ENCODE measurements around the gene EVL.
"Not testable (repeated sequence)": the region's sequence is repeated elsewhere in the genome, so short reads cannot be mapped to it uniquely, and the experiment has no call there.

EVL gene, protein sequence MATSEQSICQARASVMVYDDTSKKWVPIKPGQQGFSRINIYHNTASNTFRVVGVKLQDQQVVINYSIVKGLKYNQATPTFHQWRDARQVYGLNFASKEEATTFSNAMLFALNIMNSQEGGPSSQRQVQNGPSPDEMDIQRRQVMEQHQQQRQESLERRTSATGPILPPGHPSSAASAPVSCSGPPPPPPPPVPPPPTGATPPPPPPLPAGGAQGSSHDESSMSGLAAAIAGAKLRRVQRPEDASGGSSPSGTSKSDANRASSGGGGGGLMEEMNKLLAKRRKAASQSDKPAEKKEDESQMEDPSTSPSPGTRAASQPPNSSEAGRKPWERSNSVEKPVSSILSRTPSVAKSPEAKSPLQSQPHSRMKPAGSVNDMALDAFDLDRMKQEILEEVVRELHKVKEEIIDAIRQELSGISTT

DNA sequence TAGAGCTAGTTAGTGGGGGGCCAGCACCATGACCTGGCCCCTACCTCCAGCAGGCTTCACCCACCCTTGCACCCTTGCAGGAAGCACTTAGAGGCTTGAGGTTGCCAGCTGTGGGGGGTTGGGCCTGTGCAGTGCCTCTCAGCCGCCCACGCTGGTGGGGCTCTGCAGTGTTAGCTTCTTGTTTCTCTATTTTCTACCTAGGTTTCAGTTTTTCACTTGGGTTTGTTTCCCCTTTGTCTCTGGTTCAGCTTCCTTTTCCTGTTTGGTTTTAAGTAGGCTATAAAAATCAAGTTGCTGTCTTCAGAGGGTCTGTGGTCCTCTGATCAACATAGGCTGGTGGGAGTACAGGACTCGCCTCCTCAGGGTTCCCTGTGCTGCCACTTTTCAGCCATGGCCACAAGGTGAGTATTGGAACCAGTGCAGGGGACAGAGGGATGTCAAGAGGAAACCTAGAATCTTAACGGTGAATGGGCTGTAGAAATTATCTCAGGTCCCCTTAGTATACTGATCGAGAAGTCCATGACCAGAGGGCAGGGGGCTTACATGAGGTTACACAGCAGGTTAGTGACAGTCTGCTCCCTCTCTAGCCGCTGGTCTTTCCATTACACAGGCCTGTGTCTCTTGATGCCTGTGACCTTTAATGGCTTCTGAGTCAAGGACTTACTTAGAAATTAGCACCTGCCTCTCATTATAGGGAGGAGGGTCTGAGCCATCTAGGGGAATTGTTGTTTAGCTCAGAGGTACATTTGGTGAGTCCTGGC is at the start of gene EVL:
Gene EVL (plus strand): TSS at position 312 of the 761 bp plus-strand sequence. CDS start 79 bp downstream, at position 391.
- DNase-seq, result peak; percentile 90

DNA sequence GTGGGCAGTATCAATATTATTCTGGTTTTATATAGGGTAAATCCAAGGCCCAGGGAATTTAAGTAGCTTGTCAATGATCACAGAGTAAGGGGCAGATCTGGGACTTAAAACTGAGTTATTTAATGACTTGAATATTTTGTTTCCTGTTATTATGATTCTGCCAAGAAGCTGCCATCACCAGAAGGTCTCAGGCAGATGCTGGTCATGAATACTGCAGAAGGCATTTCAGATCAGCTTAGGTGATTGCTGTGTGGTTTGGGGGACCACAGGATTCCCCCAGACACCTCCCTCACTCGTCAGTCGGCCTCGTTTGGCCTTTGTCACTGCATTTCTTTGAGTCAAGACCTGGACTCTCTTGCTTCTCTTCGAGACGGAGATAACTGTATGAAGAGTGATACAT is 47.7 kb upstream of the EVL start:
- DNase-seq, result no peak

DNA sequence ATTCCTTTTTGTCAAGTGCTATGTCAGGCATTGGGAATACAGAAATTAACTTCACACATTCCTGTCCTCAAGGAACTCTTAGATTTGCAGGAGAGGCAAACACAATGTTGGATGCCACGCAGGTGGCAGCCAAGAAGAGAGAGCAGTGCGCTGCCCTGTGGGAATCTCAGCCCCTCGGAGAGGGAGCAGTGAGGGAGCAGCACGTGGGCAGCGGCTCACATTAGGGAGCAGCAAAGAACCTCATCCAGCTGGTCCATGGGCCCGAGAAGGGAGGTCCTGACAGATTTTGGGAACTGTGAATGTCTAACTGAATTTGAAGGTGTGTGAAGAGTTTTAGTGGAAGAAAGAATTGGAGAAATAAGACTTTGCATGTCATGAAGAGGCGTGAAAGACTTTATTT is 47.2 kb upstream of the EVL start:
- DNase-seq, result no peak

DNA sequence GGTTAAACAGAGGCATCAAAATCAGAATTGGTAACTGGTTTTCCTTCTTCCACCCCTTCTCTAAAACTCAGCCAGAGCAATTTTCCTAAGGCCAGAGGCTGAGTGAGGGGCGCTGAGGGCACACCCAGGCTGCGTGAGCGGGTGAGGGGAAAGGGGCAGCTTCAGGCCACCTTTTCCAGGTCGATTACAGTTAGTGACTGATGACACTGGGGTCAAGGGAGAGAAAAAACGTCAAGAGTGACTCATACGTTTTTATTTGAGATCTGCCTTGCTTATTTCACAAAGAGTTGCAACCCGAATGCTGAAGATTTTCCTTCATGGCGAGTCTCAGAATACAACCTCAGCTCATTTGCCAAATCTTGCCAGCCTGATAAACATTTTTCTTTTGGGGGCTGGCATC is 46.7 kb upstream of the EVL start:
- DNase-seq, result no peak

DNA sequence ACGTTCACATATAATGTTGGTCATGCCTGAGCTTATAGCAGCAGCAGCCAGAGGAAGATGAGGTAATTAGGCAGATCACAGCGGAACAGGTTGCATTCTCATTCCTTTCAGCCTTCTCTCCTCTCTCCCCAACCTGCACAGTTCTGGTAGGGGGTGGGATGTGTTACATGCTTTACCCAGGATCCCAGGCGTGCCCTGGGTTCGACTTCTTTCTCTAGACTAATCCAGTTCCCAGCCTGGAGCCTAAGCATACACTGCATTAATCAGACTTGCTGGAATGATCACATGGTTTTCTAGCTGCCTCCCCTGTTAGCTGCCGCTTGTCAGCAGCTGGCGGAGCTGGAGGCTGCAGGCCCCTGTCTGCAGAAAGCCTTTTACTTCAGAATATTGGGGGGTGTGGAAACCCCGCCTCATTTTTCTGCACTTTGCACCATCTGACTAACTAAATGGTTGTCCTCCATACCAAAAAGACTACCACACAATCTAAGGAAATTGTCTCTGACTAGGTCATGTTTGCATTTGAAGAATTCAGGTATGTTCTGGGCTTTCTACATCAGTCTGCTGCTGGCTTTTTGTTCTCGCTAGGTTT is 46.0 kb upstream of the EVL start:
- no peak for DNase-seq

DNA sequence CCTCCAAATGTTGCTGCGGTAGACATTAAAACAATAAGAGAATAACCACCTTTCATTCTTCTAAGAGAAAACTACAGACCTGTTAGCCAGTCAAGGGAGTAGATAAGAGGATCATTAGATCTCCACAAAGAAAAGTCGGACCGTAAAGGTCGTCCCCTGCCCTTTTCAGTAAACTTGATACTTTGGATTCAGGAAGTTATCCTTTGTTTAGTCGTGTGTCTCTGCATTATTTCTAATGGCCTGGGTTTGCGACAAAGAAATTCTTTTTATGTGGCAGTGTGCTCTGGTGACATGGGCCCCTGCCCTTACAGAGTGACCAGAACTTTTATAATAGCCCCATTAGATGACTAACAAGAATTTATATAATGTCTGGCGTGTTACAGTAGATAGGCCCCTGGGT is 44.6 kb upstream of the EVL start:
- no peak for DNase-seq

DNA sequence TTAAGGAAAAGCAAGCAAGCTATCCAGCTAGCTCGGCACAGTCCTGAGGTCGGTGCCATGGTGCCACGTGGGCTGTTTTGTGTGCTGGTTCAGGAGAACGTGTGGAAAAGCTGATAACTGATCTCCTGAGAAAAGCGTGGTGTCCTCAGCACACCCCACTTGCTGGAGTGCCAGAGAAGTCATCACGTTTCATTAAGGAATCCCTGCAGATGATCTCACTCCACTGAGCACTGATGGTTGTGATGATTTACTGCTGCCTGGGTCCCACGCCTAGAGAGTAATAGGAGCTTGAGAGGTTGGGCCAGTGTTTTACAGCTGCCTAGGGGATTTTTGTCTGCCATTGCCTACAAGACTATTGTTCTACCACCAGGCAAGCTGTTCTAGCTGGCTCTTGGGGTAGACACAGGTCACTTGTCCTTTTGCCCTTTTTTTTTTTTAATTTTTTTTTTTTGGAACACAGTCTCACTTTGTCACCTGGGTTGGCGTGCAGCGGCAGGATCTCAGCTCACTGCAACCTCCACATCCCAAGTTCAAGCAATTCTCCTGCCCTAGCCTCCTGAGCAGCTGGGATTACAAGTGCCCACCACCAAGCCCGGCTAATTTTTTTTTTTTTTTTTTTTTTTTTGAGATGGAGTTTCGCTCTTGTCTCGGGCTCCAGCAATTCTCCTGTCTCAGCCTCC is 42.3 kb upstream of the EVL start:
- DNase-seq, result no peak

DNA sequence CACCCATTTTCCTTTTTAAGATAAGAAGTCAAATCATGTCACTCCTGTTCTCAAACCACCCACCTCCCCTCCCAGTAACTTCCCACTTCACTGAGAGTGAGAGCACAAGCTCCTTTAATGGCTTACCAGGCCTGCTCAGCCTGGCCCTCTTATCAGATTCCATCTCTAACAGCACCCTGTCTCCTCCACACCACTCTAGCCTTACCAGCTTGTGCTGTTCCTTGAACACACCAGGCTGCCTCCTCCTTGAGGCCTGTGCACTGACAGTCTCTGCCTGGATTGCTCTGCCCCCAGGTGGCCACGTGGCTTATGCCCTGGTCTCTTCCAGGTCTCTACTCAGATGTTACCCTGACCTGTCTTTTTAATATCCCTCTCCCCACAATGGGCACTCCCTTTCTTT is 40.1 kb upstream of the EVL start:
- DNase-seq, result peak; percentile 38

DNA sequence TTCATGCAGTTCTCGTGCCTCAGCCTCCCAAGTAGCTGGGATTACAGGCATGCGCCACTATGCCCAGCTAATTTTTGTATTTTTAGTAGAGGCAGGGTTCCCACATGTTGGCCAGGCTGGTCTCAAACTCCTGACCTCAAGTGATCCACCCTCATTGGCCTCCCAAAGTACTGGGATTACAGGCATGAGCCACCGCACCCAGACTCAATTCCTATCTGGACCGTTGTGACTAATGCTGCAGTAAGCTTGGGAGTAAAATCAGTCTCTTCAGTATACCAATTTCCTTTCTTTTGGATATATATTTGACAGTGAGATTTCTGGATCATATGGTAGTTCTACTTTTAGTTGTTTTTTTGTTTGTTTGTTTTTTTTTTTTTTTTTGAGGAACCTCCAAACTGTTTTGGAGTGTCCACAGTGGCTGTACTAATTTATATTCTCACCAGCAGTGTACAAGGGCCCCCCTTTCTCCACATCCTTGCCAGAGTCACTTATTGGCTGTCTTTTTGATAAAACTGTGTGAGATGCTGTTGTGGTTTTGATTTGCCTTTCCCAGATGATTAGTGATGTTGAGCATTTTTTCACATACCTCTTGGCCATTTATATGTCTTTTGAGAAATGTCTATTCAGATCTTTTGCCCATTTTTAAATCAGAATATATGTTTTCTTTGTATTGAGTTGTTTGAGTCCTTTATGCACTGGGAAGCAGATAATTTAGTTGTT is 37.3 kb upstream of the EVL start:
- DNase-seq, result no peak

DNA sequence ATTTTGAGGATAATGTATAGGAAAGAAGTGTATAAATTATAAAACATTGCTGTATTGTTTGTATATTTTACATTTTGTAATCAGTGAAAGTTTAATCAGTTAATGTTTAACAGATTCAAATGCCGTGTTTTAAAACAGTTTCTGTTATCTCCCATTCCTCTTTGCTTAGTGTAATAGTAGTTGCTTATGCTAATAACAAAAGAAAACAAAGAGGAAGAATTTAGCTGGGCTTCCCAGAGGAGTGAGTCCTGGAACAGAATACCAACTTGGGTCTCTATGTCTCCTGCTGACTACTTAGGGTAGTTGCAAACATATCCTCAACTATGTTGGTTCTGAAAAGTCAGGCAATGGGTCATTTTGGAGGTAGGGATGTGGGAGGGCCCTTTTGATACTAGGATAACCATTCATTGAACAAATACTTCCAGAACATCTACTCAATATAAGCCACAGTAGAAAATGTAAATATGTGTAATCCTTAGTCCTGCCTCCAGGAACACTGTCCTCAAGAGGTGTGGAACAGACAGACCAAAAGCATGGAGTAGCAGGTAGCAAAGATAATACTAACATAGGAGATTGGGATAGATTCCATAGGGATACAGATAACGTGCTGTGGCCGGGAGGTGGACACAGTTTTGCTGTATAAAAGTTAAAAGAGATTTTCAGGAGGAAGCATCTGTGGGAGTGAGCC is 36.1 kb upstream of the EVL start:
- DNase-seq, result no peak

DNA sequence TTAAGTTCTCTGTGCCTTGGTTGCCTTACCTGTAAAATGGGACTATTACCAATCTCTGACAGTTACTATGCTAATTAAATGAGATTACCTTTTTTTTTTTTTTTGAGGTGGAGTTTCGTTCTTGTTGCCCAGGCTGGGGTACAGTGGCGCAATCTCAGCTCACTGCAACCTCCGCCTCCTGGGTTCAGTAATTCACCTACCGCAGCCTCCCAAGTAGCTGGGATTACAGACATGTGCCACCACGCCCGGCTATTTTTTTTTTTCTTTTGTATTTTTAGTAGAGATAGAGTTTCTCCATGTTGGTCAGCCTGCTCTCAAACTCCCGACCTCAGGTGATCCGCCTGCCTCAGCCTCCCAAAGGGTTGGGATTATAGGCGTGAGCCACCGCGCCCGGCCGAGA is 35.2 kb upstream of the EVL start:
- DNase-seq, result not testable (repeated sequence)

DNA sequence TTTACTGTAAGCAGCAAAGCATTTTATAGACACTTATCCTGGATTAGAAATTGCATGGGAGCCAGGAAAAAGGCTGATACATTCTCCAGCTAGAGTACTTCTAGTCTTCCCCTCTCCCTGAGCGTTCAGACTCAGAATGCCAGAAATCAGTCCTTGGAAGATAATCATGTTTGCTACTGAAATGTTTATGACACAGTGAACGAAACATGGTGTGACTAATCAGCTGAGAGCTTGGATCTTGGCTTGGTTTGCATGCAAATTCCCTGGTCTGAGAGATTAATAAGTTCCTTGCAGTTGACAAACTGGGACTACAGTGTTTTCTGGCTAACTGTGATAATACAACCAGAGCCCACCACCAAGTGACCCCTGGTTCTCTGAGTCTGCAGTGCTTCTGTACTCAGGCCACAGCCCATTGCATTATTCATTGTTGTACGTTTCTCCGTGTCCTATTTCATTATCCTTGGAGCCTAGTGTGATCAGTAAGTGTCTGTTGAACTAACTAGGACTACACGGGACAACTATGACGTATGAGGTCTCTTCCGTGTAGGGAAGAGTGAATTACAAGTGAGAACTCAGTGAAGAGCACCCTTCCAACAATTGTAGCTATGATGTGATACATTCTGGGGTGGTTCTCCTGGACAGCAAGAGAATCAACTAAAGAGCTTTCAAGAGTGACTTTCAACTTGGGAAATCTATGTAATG is 34.6 kb upstream of the EVL start:
- DNase-seq, result no peak

DNA sequence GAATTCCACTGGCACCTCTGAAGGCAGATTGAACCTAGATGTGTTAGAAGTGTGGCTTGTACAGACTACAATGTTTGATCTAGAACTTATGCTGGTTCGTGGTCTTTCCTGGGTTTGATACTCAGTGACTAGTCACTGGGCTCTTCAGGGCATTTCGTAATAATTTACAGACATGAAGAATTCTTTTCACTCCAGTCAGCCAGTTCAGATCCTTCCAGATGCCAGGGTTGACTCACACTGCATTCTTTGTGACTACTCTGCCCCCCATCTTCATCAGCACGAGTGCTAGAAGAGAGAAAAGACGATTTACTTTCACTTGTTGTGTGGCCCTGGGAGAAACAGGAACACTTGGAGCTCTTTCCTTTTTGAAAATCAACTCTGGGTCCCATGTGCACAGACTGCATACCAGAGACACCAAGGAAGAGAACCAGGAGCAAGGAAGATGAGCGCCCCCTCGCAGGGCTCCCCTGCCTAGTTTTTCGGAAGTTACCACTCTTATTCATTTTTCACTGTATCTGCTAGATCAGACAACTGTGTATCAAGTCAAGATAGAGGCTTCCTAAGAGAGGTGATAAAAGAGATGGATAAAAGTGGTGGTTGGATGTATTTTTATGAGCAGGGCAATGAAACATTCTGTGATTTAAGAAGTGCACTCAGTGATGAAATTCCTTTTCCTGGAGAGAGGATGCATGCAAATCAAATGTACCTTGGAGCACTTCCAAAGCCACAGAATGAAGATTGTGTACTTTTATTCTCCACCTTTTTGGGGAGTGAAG is 33.5 kb upstream of the EVL start:
- DNase-seq, result no peak

DNA sequence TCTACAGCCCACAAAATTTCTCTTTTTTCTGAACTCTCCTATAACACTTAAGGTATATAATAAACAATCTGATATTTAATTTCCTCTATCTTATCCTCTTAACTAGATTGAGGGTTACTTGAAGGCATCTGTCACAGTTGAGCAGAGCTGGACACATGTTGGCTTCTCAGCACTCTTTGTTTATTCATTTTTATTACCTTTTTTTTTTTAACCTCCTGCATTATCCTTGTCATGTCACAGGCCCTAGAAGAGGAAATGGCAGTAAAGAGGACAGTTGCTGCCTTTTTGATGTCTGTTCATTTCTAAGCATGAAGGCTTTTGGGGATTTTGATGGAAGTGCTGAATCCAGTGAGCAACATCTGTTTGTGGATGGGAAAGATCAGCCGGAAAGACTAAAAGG is 32.5 kb upstream of the EVL start:
- DNase-seq, result no peak

DNA sequence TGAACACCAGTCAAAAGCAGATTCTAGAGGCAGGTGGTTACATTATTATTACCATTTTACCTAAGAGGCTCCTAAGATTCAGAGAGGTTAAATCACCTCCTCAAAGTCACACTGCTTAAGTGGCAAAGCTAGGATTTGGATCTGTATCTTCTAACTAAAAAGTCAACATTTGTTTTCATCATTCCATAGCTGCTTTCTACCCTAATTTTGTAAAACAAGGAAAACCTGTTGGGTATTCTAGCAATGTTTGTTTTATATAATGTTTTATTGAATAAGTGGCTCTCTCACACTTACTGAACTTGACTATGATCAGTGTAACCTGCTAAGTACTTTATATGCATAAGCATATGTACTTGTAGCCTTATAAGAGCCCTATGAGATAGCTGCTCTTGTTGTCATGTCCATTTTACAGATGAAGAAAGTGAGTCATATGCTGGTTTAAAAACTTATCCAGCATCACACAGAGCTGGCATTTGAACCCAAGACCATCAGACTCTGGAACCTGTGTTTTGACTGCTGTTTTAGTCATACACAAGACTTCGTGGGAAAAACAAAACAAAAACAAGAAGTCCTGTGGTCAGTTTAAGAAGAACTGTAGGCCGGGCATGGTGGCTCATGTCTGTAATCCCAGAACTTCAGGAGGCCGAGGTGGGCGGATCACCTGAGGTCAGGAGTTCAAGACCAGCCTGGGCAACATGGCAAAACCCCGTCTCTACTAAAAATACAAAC is 31.7 kb upstream of the EVL start:
- no peak for DNase-seq

DNA sequence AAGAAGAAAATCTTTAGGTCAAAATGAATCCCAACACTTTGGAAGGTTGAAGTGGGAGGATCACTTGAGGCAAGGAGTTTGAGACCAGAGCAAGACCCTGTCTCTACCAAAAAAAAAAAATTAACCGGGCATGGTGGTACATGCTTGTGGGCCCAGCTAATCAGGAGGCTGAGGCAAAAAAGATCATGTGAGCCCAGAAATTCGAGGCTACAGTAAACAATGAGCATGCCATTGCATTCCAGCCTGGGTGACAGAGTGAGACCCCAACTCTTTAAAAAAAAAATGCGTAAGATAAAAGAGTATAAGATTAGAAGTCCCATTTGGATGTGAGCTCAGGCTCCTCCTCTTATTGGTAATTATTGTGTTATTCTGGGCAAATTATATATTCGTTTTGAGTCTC is 30.8 kb upstream of the EVL start:
- DNase-seq, result no peak

DNA sequence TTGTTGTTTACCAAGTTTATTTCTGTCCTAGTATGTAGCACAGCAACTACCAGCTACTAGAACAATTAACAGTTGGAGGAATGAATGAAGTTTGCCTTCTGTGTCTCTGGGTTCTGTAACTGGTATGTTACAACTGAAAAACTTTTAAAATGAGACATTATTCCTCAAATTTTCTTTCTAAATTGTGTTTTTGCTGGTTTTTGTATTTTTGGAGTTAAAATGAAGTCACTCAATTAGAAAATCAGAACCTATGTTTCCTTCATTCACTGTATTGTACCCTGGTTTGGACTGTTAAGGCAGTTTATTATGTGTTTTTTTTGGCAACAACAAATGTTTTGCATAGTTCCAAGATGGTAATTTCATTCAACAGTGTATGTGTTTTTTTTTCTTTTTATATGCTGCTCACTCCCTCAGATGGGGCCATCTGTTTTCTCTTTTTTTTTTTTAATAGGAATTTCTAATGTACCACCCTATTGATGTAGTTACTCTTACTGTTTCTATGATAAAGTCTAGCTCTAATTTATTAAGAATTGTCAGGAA is 30.2 kb upstream of the EVL start:
- no peak for DNase-seq

DNA sequence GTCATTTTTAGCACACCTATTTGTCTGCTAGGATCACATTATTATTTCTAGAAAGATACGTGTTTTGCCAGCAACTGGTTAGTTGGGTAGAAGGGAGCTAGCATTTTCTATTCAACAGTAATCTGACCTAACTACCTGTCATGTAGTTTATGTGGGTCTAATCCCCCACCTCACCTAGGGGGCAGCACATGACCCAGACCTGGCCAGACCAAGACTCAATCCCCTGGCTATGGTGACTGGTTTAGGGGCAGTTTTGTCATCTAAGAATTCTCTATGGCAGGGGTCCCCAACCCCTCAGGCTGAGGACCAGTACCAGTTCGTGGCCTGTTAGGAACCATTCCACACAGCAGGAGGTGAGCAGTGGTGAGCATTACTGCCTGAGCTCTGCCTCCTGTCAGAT is 29.5 kb upstream of the EVL start:
- DNase-seq, result no peak

DNA sequence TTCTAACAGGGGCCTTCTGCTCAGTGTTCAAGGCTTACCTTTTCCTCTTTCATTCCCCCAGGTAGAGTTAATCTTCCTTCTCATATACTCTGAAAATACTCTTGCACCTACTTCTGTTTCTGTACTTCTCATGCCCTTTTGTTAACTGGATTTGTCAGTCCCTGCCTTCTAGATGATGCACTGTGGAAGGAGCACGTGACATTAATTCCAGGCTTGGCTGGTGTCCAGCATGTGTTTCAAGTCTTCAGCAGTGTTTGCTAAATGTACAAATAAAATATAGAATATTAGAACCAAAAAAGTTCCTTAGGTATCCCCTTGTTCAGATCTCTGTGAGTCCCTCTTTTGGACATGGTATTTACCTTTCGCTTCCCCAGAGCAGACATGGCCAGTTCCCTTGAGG is 27.9 kb upstream of the EVL start:
- DNase-seq, result no peak

DNA sequence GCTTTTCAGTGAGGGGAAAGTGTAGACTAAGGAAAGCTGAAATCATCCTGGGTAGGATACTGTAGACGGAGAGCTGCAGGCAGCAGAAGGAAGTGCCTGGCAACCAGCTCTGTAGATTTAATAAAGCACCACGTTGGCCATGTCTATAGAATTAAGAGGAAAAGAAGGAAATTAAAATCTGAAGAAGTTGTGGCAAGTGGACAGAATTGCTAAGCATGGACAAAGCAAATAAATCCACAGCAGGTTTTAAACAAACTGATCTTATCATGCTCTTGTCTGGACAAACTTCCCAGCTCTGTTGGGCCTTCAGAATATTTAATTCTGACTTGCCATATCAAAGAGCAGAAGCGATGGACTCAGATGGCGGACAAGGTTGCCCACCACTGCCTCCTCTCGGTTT is 27.2 kb upstream of the EVL start:
- DNase-seq, result no peak
